Stimulated activated CD4-positive, alpha-beta T cell treated with anti-CD3 and anti-CD28 coated beads, Interleukin-15, amount 100 ng/mL, for 48 hours (primary cell): ENCODE measurements around the gene ITGA6.

ENCODE experiments used
- DNase-seq, 2 donors: peaks; one replicate each; pipeline ENCODE4 v3.0.0-alpha.2; 2020; ENCODE audit warnings: low read depth in 2 of 2

ITGA6 gene

GRCh38 chr2:172416447-172417058 is 10.8 kb upstream of the ITGA6 start:
- no peak for DNase-seq

- DNase-seq = no peak
Observed at GRCh38 chr2:172420216-172420615, 7.2 kb upstream of the ITGA6 start.

DNA sequence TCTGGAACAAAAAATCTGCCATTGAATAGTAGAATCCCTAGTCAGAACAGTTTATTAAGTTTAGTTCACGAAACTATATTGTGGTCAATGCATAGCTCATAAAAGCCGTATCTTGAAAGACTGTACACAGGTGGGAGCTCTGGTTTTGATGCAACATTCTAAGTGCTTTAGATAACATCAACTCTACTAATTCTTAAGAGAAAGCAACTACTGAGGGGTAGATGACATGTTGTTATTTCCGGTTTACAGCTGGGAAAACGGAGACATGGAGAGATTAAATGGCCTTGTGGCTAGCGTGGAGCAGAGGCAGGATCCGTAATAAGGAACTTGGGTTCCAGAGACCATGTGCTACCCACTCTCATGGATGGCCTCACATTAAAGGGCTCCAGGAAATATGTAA is 4.2 kb upstream of the ITGA6 start:
- no peak for DNase-seq

- no peak for DNase-seq
Observed at GRCh38 chr2:172425336-172425735, 2.0 kb upstream of the ITGA6 start.

DNA sequence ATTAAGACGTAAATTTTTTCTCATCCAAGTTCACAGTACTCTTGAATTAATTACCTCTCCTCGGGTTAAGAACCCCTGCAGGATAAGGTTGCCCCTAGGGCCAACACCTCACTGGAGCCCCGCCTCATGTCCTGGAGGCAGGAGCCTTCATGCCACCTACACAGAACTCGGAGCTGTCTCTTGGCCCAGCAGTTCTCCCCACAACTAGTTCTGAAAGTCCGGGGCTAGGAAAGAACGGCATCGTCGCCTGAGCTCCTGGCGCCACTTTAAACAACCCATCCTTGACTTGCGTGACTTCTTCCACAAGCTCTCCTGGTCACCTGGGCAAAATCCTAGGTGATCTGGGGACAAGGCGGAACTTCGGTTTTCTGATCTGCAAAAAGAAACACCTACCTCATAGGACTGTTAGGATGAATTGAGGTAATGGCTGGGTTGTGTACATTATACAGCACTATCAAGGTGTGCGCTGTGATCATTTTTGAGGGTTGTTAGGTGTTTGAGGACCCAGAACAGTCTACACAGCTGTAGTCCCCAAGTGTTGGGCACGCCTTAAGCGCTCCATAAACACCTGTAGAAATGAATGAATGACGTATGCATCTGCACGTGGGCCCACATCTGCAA is 641 bp upstream of the ITGA6 start:
- no peak for DNase-seq

- peak in 1 of 2 donors; percentile 18 for DNase-seq
Observed at GRCh38 chr2:172427990-172428831, 825 bp downstream of the ITGA6 start.

- no peak for DNase-seq
Observed at GRCh38 chr2:172428832-172429210, 1.4 kb downstream of the ITGA6 start.

- DNase-seq = no peak
Observed at GRCh38 chr2:172429301-172429968, 2.0 kb downstream of the ITGA6 start.

GRCh38 chr2:172430027-172430426 is 2.6 kb downstream of the ITGA6 start:
- no peak for DNase-seq

DNA sequence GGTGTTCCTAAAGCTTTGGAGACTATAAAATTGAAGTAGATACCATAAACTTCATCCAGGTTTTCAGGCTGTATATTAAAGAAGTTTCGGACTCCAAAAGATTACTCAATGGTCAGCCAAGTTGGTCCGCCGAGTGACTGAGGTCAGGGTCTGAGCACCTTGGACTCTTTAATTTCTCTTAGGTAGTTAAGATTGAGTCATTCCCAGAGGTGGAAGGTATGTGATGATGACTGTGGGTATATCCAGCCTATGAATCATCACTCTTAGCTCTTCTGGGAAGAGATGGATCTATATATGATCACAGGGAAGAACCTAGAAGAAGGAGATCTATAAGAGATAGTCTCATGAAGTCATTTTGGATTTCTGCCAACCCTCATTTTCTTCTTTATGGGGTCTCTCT is 3.3 kb downstream of the ITGA6 start:
- no peak for DNase-seq

- DNase-seq = no peak
Observed at GRCh38 chr2:172431463-172431862, 4.1 kb downstream of the ITGA6 start.

DNA sequence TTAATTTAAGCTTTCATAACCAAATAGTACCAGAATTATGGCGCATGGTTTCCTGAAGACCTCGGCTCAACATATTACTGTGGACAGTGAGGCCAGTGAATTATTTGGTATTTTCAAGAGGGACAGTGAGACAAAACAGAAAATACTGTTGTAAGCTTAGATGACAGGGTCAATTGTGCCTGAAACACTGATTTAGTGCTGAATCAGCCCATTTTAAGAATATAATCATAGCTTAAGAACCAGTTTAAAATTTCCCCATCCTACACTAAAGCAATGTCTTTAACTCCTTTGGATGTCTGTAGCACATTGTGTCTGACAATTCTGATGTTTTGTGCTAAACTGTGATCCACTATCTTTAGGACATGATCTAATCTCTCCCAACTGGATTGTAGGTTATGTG is 4.6 kb downstream of the ITGA6 start:
- no peak for DNase-seq

GRCh38 chr2:172433144-172433543 is 5.8 kb downstream of the ITGA6 start:
- no peak for DNase-seq

GRCh38 chr2:172434821-172435605 is 7.6 kb downstream of the ITGA6 start:
- no peak for DNase-seq

GRCh38 chr2:172435606-172435911 is 8.2 kb downstream of the ITGA6 start:
- no peak for DNase-seq

- DNase-seq = no peak
Observed at GRCh38 chr2:172436889-172437288, 9.5 kb downstream of the ITGA6 start.

DNA sequence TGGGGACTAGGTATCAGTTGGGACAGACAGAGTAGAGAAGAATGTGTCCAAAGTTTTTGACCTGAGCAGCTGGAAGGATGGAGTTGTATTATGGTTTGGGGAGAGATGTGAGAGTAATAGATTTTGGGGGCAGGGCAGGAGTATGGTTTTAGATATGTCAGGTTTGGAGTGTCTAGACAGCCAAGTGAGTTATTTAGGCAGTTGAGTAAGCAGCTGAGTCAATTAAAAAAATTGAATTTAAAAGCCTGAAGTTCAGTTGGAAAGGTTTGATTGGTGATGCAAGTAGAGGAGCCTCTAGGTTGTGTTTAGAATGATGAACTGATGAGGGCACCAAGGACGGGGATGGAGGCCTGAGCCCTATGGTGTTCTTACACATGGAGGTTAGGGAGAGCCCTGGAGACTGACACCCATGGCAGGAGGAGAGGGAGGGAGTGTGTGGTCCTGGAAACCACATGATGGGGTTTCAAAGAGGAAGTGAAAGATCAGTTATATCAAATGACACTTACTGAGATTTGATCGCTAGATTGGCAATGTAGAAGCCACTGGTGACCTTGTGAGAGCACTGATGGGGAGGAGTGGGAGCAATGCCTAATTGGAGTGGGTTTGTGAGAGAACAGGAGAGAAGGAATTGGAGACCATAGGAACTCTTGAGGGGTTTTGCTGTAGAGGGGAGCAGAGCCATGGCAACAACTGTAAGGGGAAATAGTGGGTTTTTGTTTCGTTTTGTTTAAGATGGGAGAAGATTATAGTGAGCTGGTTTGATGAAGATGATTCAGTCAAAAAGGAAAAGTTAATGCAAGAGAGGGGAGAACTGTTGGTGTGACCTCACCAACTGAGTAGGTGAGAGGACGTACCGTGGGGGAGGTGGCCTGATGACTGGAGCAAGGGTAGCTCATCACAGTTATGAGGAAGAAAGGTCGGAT is 10.3 kb downstream of the ITGA6 start:
- peak in 1 of 2 donors; percentile 58 for DNase-seq

DNA sequence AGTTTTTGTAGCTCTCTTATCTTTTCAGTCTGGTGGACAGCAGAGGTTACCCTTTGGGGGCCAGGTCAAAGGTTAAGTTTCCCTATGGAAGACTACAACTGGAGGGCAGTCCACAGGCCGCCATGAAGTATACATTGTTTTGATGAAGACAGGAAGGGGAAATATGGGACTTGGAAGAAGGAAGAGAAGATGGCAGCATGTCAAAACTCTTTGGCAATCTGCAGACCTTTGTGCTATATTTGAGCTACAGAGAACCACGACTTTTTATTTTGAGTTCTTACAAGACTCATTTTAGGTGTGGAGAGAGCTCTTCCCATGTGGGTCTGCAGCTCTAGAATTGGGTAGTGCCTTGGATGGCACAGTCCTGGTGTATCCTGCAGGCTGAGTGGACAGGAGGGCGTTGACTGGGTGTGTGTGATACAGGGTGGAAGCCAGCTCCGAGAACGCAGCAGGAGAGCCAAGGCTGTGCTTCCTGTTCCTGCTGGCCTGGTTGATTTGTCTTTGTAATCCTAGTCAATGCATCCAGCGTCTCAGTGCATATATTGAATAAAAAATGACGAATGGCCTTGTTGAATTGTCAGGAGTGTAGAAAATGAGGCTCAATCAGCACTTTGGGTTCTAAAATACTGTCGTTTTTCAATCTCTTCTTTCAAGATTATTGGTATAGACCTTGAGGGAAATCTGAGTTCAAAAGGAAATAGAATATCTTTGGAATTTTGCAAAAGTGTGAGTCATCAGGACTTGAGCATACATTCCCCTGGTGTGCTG is 11.5 kb downstream of the ITGA6 start:
- DNase-seq = no peak

- no peak for DNase-seq
Observed at GRCh38 chr2:172439509-172439860, 12.1 kb downstream of the ITGA6 start.

- no peak for DNase-seq
Observed at GRCh38 chr2:172439911-172440310, 12.5 kb downstream of the ITGA6 start.
